ENCODE results near the gene AUTS2.

AUTS2 gene

GRCh38 chr7:69827140-69827539, 228.9 kb downstream of the AUTS2 start:
- DNase-seq = no peak

- no peak for DNase-seq
Measured at GRCh38 chr7:69827558-69827957, 229.3 kb downstream of the AUTS2 start.

GRCh38 chr7:69832356-69832755, 234.1 kb downstream of the AUTS2 start:
- no peak for DNase-seq

DNA sequence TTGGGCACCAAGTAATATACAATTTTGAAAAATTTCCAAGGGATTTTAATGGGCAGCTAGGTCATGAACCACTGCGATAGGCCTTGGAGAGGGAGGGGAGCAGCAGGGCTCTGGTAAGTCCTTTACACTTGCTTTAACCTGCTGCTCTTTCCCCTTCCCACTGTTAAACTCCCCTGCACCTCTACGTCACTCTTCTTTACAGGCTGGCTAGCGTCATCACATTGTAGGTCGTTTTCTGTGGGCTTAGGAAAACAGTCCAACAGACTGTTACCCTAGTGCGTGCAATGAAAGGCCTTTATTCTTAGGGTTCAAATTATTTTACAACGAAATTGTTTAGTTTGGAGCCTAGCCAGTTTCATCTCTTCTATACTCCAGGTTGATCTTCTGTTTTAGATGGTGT, 235.7 kb downstream of the AUTS2 start:
- no peak for DNase-seq

DNA sequence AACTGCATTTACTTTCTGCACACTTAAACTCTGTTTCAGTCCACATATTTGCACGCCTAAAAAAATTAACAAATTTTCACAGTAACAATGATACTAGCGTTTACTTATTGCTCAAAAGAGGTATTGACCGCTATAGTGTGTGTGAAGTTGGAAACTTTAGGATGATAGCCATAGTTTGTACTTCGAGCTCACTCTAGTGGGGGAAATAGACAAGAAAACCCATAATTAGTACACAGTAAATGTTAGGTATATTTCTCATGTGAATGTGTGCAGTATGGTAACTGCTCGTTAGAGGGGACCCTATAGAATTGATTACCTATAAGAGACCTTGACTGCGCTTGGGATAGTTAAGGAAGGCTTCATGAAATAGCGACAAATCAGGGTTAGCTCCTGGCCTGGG, 238.4 kb downstream of the AUTS2 start:
- no peak for DNase-seq

GRCh38 chr7:69837387-69838068, 239.3 kb downstream of the AUTS2 start:
- DNase-seq = no peak

DNA sequence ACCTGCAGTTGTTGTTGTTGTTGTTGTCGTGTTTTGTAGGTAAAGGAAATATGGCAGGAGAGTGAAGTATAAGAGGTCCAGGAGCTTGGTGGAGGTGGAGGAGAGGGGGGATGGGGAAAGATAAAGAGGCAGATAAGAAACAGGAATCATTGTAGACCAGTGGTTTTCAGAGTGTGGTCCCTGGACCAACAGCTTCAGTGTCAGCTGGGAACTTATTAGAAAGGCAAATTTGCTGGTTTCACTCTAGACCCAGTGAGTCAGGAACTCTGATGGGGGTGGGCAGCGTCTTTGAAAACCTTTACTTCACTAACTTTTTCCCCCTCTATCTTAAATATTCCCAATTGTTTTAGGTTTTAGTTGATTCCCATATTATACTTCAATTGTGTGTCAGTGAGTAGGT, 241.5 kb downstream of the AUTS2 start:
- DNase-seq = no peak

GRCh38 chr7:69840248-69840647, 242.0 kb downstream of the AUTS2 start:
- no peak for DNase-seq

- DNase-seq = no peak
Measured at GRCh38 chr7:69843653-69844052, 245.4 kb downstream of the AUTS2 start.

DNA sequence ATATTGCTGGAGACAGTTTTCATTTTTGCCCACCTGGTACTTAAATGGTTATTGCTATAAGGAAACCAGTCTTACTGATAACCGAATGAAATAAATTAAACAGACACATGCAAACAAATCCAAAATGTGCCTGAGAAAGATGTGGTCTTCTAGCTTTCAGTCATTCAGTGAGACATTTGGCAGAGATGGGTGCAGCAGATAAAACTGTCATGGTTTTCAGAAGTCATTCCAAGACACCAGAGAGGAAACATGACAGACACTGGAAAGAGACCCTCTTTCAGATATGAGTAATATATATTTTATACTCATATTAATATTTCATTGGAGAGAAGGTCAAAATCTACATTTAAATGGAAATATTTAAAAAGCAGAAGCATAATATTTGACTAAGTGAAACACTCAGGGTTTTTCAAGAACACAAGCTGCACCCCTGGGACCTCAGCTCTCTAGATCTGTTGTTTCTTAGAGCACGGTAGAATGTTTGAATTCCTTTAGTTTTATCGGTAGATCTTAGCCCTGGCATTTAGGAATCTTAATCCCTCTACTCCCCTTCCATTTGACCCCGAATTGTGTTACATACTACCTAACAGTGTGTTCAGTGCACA, 246.1 kb downstream of the AUTS2 start:
- DNase-seq = no peak

GRCh38 chr7:69845721-69846495, 247.6 kb downstream of the AUTS2 start:
- no peak for DNase-seq

DNA sequence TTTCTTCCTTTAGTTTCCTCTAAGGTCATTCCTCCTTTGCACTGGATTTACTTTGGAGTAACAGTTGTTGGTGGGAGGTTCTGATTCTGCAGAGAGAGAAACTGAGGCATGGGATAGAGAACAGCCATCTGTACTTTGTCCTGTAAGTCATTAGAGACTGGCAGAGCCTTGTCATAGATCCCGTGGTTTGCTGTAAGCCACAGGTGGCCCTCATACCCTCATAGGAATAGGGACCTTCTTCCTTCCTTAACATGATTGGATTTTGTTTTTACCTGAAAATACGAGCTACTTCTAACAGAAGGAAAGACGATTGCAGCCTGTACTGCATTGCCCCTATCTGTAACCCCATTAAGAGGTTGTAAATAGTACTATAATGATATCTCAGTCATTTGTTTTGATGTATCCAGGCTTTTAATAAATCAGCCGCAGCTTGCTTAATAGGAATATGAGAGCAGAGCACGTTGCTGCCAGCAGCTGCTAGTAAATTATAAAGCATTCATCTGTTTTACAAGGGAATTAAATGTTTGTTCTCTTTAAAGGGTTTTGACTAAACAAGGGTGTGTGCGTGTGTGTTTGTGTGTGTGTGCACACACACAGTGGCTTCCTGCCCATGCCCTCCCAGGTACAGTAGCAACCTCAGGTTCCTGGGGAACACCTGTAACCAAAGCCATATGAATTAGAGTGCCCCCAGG, 249.8 kb downstream of the AUTS2 start:
- DNase-seq = no peak

GRCh38 chr7:69849268-69849667, 251.0 kb downstream of the AUTS2 start:
- no peak for DNase-seq

DNA sequence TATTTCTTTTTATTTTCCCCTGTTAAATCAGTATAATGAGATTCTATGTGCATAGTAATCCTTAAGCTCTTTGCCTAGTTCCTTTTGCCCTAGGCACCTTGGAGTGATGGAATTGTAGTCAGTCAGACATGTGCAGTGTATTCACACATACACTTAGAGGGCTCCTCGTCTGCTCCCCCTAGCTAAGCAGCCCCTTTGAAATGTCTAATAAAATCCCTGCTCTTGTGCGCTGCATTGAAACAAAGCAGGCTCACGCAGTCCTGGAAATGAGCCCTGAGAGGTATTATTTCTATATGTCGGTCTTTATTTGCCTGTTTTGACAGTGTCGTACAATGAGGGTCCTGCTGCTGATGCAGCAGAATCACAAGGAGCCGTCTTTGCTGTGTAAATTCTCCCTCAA, 258.7 kb downstream of the AUTS2 start:
- no peak for DNase-seq

- no peak for DNase-seq
Measured at GRCh38 chr7:69858471-69858870, 260.2 kb downstream of the AUTS2 start.

GRCh38 chr7:69859342-69859741, 261.1 kb downstream of the AUTS2 start:
- no peak for DNase-seq

DNA sequence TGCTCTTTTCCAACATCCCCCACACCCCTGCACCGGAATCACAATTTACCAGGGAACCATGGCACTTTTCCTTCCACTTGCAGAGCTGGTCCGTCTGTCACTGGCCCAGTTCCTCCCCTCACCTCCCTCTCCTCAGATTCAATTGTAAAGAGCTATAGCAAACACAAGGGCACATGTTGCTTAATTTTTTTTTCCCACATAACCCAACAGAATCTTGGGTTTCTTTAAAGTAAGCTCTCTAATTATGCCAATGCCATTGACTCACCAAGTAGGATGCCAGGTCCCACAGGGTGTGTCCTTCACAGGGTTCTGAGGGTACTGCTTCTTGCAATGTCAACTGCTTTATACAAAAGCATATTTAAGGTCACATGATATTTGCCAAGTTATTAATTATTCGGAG, 262.2 kb downstream of the AUTS2 start:
- no peak for DNase-seq

- DNase-seq = no peak
Measured at GRCh38 chr7:69860941-69861622, 262.8 kb downstream of the AUTS2 start.

DNA sequence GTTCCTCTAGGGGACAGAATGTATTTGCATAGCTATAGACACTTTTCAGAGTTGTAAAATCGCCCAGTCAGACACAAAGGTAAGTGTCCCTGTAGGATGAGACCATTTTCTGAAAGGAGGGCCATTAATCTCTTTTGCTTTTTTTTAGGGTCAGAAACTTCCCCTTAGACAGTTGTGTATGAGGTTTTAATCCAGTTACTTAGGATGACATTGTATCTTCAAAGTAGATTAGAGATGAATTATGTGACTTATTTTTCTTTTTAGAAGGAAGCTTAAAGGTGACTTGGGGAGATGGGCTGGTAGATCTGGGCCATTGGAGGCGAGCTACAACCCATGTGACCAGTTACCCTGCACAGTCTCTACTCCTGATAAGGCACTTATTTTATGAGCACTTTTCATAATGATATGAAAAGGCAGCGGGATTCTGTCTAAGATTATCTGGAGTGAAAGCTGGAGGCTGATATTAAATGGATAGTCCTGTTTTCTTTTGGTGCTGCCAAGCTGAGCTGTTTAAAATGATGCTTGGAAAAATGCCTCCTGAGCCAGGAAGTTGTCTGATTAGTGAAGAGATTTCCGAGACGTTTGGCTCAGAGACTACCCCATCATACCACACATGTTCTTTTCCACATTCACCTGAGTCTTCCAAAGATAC, 264.3 kb downstream of the AUTS2 start:
- no peak for DNase-seq

DNA sequence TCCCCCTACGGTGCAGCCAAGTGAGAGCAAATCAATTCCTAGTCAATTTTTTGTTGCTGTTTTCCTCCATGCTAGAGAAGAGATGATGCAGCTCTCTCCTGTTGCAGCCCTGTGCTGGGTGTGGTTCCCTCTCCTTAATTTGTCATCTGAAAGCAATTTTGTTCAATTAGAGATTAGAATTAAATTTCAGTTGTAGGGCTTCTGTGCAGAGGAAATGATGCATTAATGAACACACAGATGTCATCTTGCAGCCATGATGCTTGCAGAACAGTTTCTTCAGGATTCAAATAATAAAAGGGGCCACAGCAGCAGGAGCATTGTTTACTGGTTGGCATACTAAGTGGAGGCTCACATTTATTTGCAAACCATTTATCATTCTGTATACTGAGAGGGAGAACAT, 266.0 kb downstream of the AUTS2 start:
- DNase-seq = no peak

GRCh38 chr7:69864822-69865221, 266.5 kb downstream of the AUTS2 start:
- no peak for DNase-seq

- DNase-seq = no peak
Measured at GRCh38 chr7:69868921-69869320, 270.6 kb downstream of the AUTS2 start.

All from NK-92 treated with Interleukin-12 subunit alpha and Interleukin-12 subunit beta, amount 100 ng/mL, for 24 hours (cell line).